Duodenal mucosa (tissue), 2 donors: ENCODE measurements around the gene PRKCZ.

Experiments used
- H3K27ac ChIP-seq: one replicate; pipeline ENCODE4 v1.7.0; 2013; ENCODE audit warnings: low read depth, low read length
- H3K27me3 ChIP-seq, 2 donors: one replicate each; pipeline ENCODE4 v1.7.0; 2013; ENCODE audit warnings: low read length in 2 of 2, control low read depth in 1 of 2; ENCODE audit not compliant: insufficient read depth in 2 of 2, control insufficient read depth in 1 of 2
- H3K36me3 ChIP-seq, 2 donors: one replicate each; pipeline ENCODE4 v1.7.0; 2013; ENCODE audit warnings: low read length in 2 of 2, control low read depth in 1 of 2; ENCODE audit not compliant: insufficient read depth in 2 of 2, control insufficient read depth in 1 of 2
- H3K4me1 ChIP-seq, 2 donors: one replicate each; pipeline ENCODE4 v1.7.0; 2013; ENCODE audit warnings: low read length in 2 of 2, control low read depth in 1 of 2; ENCODE audit not compliant: insufficient read depth in 2 of 2, control insufficient read depth in 1 of 2
- H3K4me3 ChIP-seq, 2 donors: one replicate each; pipeline ENCODE4 v1.7.0; 2013; ENCODE audit warnings: low read length in 2 of 2, low read depth in 1 of 2
- H3K9ac ChIP-seq, 2 donors: one replicate each; pipeline ENCODE4 v1.7.0; 2013; ENCODE audit warnings: low read length in 2 of 2, low read depth in 1 of 2
- H3K9me3 ChIP-seq, 2 donors: one replicate each; pipeline ENCODE4 v1.7.0; 2013; ENCODE audit warnings: low read length in 2 of 2, control low read depth in 1 of 2; ENCODE audit not compliant: control insufficient read depth in 1 of 2

The PRKCZ gene

GRCh38 chr1:2049718-2050431, at the start of gene PRKCZ:
PRKCZ (plus strand) TSS chr1:2050411; CDS start chr1:2050631, 220 bp downstream.
- no peaks in the 10 kb centered on the region for H3K27me3 ChIP-seq
- no peaks in the 10 kb centered on the region for H3K36me3 ChIP-seq
- H3K27ac ChIP-seq: peak within 1 kb of the TSS; percentile 87
- peaks cover 48 to 64% of the 10 kb centered on the region in 2 donors for H3K4me1 ChIP-seq
- H3K9ac ChIP-seq: peak within 1 kb of the TSS; percentile 74 to 76
- peak within 1 kb of the TSS; percentile 78 to 83 for H3K4me3 ChIP-seq
- no peaks in the 10 kb centered on the region for H3K9me3 ChIP-seq

- H3K9ac ChIP-seq: no peak overlapping the region
- no peaks in the 10 kb centered on the region for H3K9me3 ChIP-seq
- H3K4me3 ChIP-seq: no peak overlapping the region
- H3K27me3 ChIP-seq: peaks cover 10 to 21% of the 10 kb centered on the region in 2 donors
- H3K36me3 ChIP-seq: no peaks in the 10 kb centered on the region
- no peak overlapping the region for H3K27ac ChIP-seq
- H3K4me1 ChIP-seq: no peaks in the 10 kb centered on the region
These were observed 49.8 kb upstream of the PRKCZ start for GRCh38 chr1:2000432-2000831.

- no peak overlapping the region for H3K4me3 ChIP-seq
- H3K27me3 ChIP-seq: peaks cover 10 to 21% of the 10 kb centered on the region in 2 donors
- no peaks in the 10 kb centered on the region for H3K4me1 ChIP-seq
- H3K27ac ChIP-seq: no peak overlapping the region
- H3K9ac ChIP-seq: no peak overlapping the region
- no peaks in the 10 kb centered on the region for H3K36me3 ChIP-seq
- no peaks in the 10 kb centered on the region for H3K9me3 ChIP-seq
These were observed 49.4 kb upstream of the PRKCZ start for GRCh38 chr1:2000850-2001249.

- Histone ChIP-seq H3K27ac (no peak overlapping the region), H3K4me3 (no peak overlapping the region), H3K9ac (no peak overlapping the region), H3K9me3 (no peaks in the 10 kb centered on the region), H3K36me3 (no peaks in the 10 kb centered on the region), H3K27me3 (peaks cover 10 to 21% of the 10 kb centered on the region in 2 donors), H3K4me1 (no peaks in the 10 kb centered on the region)
These were observed 48.3 kb upstream of the PRKCZ start for GRCh38 chr1:2001773-2002411.

- Histone ChIP-seq H3K27me3 (peaks cover 10 to 21% of the 10 kb centered on the region in 2 donors), H3K27ac (no peak within 1 kb of the TSS), H3K36me3 (no peaks in the 10 kb centered on the region), H3K9me3 (no peaks in the 10 kb centered on the region), H3K4me3 (no peak within 1 kb of the TSS), H3K4me1 (no peaks in the 10 kb centered on the region), H3K9ac (no peak within 1 kb of the TSS)
These were observed 46.6 kb upstream of the PRKCZ start, which contains the start of gene CFAP74 for GRCh38 chr1:2003541-2004131. CFAP74 (minus strand) TSS chr1:2003786; CDS start chr1:1990956, 12,830 bp downstream.

- Histone ChIP-seq H3K36me3 (no peaks in the 10 kb centered on the region), H3K4me1 (no peaks in the 10 kb centered on the region), H3K4me3 (no peak overlapping the region), H3K9ac (no peak overlapping the region), H3K27ac (no peak overlapping the region), H3K9me3 (no peaks in the 10 kb centered on the region), H3K27me3 (peaks cover 10 to 24% of the 10 kb centered on the region in 2 donors)
These were observed 45.4 kb upstream of the PRKCZ start for GRCh38 chr1:2004856-2005255.

GRCh38 chr1:2009101-2010053, 40.8 kb upstream of the PRKCZ start:
- Histone ChIP-seq H3K27ac (no peak overlapping the region), H3K27me3 (peaks cover 7 to 8% of the 10 kb centered on the region in 2 donors), H3K4me1 (no peaks in the 10 kb centered on the region), H3K36me3 (no peaks in the 10 kb centered on the region), H3K4me3 (no peak overlapping the region), H3K9me3 (no peaks in the 10 kb centered on the region), H3K9ac (no peak overlapping the region)

GRCh38 chr1:2014181-2014580, 36.0 kb upstream of the PRKCZ start:
- Histone ChIP-seq H3K36me3 (no peaks in the 10 kb centered on the region), H3K4me3 (no peak overlapping the region), H3K9ac (no peak overlapping the region), H3K27me3 (peaks cover 34 to 39% of the 10 kb centered on the region in 2 donors), H3K9me3 (no peaks in the 10 kb centered on the region), H3K27ac (no peak overlapping the region), H3K4me1 (no peaks in the 10 kb centered on the region)

GRCh38 chr1:2014741-2015735, 35.2 kb upstream of the PRKCZ start:
- Histone ChIP-seq H3K4me1 (peaks cover 0 to 3% of the 10 kb centered on the region in 2 donors), H3K9me3 (no peaks in the 10 kb centered on the region), H3K4me3 (no peak overlapping the region), H3K27me3 (peaks cover 39 to 41% of the 10 kb centered on the region in 2 donors), H3K9ac (no peak overlapping the region), H3K36me3 (no peaks in the 10 kb centered on the region), H3K27ac (no peak overlapping the region)
